NCI-H345 treated with DMSO at 0.1 percent for 48 hours (cell line): ENCODE measurements around the gene SLC6A18.
"Not testable (repeated sequence)": the region's sequence is repeated elsewhere in the genome, so short reads cannot be mapped to it uniquely, and the experiment has no call there.

Source experiments
- DNase-seq: peaks from one replicate; lab custom pipeline; 2025; ENCODE audit not compliant: unreplicated experiment; lab: John Stamatoyannopoulos, UW

Gene SLC6A18

GRCh38 chr5:1270933-1271914, 46.0 kb downstream of the SLC6A18 start:
- no peak for DNase-seq

GRCh38 chr5:1272201-1272600, 47.0 kb downstream of the SLC6A18 start:
- no peak for DNase-seq

- no peak for DNase-seq
Measured at GRCh38 chr5:1273745-1274144, 48.6 kb downstream of the SLC6A18 start.

- no peak for DNase-seq
Measured at GRCh38 chr5:1274471-1274870, 49.3 kb downstream of the SLC6A18 start.

GRCh38 chr5:1275397-1276391, 50.5 kb downstream of the SLC6A18 start:
- DNase-seq, result not testable (repeated sequence)

- DNase-seq, result no peak
Measured at GRCh38 chr5:1276930-1277329, 51.7 kb downstream of the SLC6A18 start.

- no peak for DNase-seq
Measured at GRCh38 chr5:1277331-1277730, 52.1 kb downstream of the SLC6A18 start.

- DNase-seq, result no peak
Measured at GRCh38 chr5:1277781-1278180, 52.6 kb downstream of the SLC6A18 start.

GRCh38 chr5:1278216-1278615, 53.0 kb downstream of the SLC6A18 start:
- no peak for DNase-seq

GRCh38 chr5:1278656-1279442, 53.7 kb downstream of the SLC6A18 start:
- DNase-seq, result no peak

GRCh38 chr5:1279443-1280151, 54.4 kb downstream of the SLC6A18 start:
- DNase-seq, result no peak

- no peak for DNase-seq
Measured at GRCh38 chr5:1280177-1281037, 55.2 kb downstream of the SLC6A18 start.

- no peak for DNase-seq
Measured at GRCh38 chr5:1281038-1281882, 56.1 kb downstream of the SLC6A18 start.

- no peak for DNase-seq
Measured at GRCh38 chr5:1282131-1282992, 57.2 kb downstream of the SLC6A18 start.

- not testable (repeated sequence) for DNase-seq
Measured at GRCh38 chr5:1282993-1283728, 58.0 kb downstream of the SLC6A18 start.

- not testable (repeated sequence) for DNase-seq
Measured at GRCh38 chr5:1283729-1284041, 58.5 kb downstream of the SLC6A18 start.
